DOHH2 (cell line): ENCODE data around the gene PSENEN.

Experiments
- CTCF ChIP-seq: fragments of 200-600 bp; sonication (generic); IDR thresholded peaks from one replicate; pipeline ENCODE4 v1.5.1; 2014; ENCODE audit warnings: antibody characterized with exemption, mild to moderate bottlenecking, low read depth, low read length; ENCODE audit not compliant: poor library complexity, severe bottlenecking
- EZH2phosphoT487 ChIP-seq: fragments of 200-600 bp; sonication (generic); IDR thresholded peaks from 2 replicates; pipeline ENCODE4 v1.6.1; 2017; ENCODE audit warnings: borderline replicate concordance, mild to moderate bottlenecking, antibody characterized with exemption, low read length, moderate library complexity, mixed read lengths

DNA sequence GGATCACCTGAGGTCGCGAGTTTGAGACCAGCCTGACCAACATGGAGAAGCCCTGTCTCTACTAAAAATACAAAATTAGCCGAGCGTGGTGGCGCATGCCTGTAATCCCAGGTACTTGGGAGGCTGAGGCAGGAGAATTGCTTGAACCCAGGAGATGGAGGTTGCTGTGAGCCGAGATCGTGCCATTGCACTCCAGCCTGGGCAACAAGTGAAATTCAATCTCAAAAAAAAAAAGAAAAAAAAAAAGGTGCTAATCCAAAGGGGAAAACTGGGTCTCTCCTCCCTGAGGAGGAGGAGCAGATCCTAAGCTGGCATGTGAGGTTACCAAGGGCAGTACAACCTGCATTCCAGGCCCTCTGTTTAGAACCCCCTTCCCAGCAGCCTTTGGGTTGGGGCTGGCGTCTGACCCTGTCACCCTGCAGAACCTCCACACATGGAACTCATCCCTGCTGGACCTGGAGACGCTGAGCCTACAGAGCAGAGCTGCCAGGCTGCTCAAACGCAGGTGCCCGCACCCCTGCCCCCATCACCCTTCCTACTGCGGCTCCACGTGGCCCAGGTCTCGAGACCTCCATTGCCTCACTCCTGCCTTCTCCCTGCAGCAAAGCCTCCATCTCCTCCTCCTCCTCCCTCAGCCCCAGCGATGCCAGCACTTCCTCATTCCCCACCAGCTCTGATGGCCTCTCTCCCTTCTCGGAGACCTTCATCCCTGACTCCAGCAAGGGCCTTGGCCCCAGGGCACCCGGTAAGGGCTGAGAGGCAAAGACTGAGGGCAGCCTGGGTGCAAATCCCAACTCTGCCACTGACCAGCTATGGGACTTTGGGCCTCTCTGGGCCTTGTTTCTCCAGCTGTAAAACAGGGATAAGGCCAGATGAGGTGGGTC, 19.2 kb downstream of the PSENEN start:
- no peak for TF ChIP-seq CTCF
- TF ChIP-seq EZH2phosphoT487: no peak
